GM19467 (cell line): ENCODE measurements around the gene MKKS.
"Not testable (repeated sequence)": the region's sequence is repeated elsewhere in the genome, so short reads cannot be mapped to it uniquely, and the experiment has no call there.

ENCODE experiments used
- ATAC-seq: cut with Tn5 transposase; IDR thresholded peaks from one replicate; pipeline ENCODE4 v1.9.1; 2021; ENCODE audit warnings: mild to moderate bottlenecking, moderate library complexity; ENCODE audit not compliant: unreplicated experiment

MKKS gene

DNA sequence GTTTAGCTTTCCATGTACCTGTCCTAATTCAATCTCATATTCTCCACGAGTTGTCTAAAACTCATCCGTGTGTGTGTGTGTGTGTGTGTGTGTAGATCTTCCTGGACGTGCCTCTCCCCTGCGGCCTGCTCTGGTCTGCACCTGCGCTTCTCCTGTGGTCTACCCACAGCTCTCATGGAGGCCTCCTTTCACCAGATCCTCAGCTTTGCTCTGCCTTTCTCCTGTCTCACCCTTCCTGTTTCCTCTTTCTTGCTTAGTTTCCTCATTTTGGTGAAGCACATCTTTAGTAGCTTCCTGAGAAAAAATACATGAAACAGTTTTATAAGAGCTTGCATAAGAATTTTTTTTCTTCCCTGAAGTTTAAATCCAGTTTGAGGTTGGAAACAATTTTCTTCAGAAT lies 19.2 kb upstream of the MKKS start:
- ATAC-seq = peak; percentile 77

DNA sequence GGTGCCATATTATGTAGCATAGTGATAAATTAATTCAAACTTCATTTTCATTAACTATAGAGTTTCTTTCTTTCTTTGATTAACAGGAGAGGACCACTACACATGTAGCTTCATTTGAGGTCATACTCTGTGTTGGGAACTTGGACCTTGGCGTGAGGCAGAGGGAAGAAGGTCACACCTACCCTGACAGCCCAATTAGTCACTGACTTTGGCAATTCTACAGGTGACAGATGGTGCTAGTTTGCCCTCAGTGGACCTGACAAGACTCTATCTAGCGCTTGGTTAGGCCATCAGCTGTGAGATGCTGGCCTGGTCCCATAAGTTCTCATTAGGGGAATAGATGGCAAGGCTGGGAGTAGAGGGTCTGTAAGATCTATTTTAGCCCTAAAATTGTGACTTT lies 15.2 kb upstream of the MKKS start:
- ATAC-seq = no peak

DNA sequence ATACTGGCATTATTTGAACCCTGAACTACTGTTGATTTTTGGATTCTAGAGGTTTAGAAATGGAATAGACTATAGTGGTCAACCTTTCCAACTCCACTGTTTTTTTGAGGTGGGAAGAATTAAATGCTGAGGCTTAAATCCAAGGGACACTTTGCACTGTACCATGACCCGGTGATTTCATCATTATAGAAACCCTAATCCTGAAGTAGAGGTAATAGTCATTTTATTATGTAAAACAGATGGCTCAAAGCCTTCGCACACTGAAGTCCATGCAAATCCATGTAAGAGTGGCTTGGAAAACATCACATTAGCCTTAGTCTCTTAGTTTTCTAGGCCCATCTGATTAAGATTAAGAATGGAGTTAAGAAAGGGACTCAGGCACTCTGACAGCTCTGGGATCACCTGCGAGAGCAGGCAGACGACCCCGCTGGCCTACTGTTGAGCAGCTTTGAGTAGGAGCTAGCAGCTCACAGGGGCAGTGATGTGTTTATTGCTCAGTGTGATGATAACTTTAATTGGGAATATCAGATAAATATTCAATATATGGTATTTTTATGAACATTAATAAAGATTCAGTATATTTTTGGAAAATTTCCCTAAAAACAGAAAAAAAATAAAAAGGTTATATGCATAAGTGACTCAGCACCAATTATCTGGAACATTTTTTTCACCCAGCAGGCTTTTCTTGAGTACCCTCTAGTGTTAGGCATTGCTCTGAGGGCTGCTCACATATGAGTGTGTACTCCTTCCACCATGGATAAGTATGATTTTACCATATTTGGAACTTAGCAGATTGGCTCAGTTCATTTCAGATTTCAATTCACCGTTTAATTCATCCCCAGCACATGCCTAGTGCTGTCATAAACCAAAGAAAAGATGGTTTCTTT lies 14.5 kb upstream of the MKKS start:
- ATAC-seq = no peak

DNA sequence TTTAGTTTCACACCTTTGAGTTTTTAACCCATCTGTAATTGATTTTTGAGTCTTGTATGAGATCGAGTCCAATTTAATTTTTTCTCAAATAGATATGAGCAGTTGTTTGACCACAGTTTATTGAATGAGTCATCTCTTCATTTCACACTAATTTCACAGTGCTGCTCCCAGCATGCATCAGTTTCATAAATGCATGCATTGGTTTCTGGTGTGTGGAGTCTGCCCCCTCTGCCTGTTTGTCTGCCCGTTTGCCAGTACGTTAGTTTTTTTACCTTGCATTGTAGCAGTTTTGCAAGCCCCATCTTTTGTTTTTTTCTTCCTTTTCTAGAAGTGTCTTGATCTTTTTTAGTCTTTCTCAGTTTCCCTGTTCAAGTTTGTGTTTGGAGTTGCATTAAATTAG lies 13.0 kb upstream of the MKKS start:
- ATAC-seq = peak; percentile 92

DNA sequence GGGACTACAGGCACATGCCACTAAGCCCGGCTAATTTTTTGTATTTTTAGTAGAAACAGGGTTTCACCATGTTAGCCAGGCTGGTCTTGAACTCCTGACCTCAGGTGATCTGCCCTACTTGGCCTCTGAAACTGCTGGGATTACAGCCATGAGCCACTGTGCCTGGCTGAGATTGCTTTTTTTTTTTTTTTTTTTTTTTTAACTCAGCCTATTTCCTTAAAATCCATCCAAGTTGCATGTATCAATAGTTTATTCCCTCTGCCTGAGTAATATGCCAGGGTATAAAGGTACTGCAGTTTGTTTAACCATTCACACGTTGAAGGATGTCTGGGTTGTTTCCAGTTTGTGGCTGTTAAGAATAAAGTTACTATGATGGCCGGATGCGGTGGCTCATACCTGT lies 11.7 kb upstream of the MKKS start:
- no peak for ATAC-seq

DNA sequence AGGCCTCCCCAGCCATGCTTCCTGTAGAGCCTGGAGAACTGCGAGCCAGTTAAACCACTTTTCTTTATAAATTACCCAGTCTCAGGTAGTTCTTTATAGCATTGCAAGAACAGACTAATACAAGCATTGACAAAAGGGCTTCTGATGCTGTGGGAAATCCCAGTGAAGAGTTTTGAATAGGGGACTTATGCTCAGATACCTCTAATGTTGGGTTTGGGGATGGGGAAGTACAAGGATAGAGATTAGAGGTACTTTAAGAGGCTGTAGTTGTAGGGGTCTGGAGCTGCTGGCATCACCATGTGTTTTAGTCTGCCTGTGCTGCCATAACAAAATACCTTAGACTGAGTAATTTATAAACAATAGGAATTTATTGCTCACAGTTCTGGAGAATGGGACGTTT lies 9.9 kb upstream of the MKKS start:
- ATAC-seq = no peak

DNA sequence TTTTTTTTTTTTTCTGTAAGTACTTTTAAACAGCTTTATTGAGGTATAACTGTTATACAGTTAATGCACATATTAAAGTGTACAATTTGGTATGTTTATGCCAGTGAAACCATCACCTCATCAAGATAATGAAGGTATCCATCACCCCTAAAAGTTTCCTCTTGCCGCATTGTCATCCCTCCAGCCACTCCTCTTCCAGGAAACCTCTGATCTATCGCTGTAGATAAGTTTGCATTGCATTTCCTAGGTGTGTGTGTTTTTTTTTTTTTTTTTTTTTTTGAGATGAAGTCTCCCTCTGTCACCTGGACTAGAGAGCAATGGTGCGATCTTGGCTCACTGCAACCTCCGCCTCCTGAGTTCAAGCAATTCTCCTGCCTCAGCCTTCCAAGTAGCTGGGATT lies 4.2 kb upstream of the MKKS start:
- no peak for ATAC-seq

DNA sequence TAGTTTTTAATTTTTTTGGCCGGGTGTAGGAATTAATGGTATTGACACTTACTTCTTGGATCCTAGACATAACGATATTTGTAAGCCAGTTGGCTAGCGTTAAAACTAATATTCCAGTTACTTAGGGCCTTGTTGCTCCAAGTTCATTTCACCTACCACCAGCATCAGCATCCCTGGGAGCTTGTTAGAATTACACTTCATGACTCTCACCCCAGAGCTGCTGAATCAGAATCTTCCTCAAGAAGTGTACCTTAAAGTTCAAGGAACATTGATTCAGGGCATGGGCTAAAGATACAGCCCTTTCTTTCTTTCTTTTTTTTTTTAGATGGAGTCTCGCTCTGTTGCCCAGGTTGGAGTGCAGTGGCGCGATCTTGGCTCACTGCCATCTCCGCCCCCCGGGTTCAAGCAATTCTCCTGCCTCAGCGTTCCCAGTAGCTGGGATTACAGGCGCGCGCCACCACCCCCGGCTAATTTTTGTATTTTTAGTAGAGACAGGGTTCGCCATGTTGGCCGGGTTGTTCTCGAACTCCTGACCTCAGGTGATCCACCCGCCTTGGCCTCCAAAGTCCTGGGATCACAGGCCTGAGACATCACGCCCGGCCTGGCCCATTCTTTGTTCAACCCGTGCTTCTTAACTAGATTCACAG lies 2.2 kb upstream of the MKKS start:
- no peak for ATAC-seq

DNA sequence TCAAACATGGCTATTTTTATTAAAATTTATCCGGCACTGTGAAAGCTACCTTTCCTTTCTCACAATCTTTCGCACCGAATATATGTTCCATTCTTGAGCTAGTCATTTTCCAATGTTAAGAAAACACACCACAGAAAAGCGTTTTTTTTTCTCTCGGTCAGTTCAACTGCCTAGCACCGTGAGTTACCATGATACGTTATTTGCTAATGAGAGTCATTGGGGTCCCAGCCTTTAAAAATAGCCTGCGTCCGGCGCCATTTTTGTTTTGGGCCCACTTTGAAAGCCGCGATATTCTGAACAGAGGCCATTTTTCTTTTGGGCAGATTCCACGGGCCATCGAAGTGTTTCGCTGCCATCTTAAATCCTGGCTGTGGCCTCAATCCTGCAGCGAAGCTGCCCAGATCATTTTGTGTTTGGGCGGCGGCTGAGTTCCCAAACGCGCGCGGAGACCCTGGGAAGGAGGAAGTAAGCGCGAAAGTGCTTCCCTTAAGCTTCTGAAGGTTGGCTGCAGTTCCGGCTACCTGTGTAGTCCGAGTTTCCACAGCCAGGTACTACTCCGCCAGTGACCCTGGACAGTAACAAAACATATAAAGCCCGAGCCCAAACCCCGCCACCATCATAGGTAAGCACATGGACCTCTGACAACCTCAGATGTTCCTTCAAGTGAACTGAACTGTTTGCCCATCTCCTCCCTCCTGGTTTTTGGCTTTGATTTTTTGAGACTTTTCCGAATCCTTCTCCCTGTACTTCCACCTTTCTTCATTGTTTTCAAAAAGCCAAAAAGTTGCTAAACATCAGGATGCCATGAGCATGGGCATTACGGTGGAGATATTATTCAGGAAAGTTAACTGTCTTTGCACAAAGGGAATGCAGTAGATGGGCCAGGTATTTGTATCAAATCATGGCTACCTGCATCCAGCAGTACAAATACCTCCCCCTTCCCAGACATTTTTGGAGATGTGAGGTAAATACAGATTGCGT lies 1.1 kb upstream of the MKKS start, which contains the start of gene SLX4IP:
Gene SLX4IP, plus strand, starts transcription at position 474 of the 981 bp plus-strand sequence. CDS start 22,900 bp downstream, outside the sequence.
- ATAC-seq = peak; percentile 56

DNA sequence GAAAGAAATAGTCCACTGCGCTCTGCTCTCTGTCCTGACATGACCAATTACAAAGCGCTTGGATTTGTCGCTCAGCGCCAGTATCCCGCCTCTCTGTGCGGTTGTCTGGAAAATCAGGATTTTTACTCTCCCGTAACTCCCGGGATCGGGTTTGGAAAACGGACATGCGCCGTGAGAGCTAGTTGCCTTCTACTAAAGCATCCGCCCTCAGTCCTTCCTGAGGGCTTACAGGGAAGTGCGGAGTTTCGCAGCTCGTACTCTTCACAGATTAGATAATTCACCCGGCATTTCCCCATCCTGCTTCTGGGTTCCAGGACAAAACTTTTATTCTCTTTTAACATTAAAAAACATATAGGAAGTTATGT lies 427 bp upstream of the MKKS start:
- ATAC-seq = peak; percentile 41

DNA sequence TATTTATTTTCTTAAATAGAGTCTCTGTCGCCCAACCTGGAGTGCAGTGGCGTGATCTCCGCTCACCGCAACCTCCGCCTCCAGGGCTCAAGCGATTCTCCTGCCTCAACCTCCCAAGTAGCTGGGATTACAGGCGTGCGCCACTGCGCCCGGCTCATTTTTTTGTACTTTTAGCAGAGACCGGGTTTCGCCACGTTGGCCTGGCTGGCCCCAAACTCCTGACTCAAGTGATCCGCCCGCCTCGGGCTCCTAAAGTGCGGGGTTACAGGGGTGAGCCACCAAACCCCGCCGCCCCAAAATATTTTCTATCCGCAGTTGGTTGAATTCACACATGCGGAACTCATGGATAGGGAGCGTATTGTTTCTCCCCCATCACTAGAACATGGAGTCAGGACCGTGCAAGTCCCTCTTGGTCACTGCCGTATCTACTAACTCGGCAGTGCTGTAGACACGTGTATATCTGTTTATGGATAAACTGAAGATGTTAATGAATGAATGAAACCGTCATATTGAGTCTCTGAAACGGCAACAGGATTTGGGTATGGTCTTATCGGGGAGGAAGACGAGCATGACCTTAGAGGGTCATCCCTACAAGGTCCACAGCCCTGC lies 904 bp downstream of the MKKS start:
- ATAC-seq = no peak

DNA sequence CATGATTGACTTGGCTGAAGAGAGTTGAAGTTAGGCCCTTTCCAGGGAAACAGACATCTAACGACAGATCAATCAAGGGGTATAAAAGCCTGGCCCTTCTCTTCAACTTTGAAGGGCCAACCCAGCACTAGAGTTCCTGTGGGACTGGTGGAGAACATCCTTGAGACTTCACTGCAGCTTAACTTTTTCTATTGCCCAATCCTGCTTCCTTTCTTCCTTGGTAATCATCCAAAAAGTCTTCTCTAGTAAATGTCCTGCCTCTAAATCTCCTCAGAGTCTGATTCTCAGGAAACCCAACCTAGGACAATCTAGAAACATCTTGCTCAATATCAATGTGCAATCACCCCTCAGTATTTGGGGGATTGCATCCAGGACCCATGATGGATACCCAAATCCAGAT lies 1.9 kb downstream of the MKKS start:
- no peak for ATAC-seq

DNA sequence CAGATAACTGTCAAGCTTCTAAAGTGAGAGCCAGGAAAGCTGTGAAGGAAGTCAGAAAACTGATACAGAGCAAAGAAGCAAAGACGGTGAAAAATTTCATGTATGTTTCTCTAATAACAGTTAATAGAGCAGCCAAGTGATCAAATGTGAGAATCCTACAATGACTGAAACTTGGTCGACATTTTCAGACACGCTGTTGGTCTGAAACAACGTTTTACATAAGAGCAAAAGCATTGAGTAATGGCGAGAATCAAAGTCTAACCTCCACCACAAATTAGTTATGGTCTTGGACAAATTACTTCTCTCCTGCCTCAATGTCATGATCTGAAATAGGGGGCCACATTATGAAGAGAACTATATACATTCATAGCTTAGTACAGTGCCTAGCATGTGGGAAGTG lies 3.3 kb downstream of the MKKS start:
- ATAC-seq = no peak

DNA sequence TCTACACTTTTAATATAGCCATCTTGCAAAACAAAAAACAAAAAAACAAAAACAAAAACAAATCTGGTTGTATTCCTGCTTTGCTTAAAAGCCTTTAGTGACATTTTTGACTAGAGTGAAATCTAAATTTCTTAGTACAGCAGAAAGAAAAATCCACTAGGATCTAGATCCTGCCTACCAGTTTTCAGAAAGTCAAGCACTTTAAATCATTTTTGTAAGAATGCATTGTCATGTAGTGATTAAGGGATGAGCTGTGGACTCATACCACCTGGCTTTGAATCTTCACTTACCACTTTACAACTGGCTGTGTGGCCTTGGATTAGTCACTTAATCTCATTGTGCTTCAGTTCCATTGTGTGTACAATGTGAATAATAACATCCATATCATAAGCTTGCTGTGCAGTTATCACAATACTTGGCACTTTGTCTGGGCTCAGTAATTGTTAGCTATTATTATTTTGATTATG lies 4.0 kb downstream of the MKKS start:
- ATAC-seq = no peak

DNA sequence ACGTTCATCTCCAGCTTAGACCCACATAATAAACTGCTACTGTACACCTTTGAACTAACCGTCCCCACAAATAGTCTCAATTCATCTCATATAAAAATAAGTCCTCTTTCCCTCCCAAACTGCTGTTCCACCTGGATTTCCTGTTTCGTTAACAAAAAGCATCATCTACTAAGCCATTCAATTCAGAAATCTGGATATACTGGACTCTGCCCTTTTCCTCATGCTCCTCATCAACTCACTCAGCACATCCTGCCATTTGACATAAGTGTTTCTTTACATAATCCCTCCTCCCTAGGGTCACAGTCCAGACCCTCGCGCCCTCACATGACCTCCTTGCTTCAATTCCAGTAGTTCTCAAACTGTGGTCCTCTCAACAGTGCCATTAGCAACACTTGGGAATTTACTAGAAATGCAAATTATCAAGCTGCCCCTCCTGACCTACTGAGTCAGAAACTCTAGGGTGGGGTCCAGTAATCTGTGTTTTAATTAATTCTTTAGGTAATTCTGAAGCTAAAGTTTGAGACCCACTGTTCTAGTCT lies 4.5 kb downstream of the MKKS start:
- no peak for ATAC-seq

DNA sequence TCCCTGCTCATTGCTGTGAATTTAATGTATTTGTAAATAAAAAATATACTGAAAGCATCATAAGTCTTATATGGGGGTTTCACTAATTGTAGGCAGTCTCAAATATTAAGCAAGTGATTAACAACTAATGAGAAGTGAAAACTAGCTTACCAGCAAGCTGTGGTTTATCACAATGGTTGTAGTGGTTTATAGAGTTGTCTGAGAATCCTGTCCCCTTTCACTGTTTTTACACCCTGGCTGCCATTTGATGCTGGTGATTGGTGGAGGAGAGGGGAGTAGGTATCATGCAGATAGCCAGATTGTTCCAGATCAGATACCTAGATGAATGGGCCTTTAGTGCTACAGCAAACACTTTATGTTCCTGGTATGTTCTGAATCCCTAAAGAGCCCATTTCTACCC lies 6.0 kb downstream of the MKKS start:
- ATAC-seq = no peak

DNA sequence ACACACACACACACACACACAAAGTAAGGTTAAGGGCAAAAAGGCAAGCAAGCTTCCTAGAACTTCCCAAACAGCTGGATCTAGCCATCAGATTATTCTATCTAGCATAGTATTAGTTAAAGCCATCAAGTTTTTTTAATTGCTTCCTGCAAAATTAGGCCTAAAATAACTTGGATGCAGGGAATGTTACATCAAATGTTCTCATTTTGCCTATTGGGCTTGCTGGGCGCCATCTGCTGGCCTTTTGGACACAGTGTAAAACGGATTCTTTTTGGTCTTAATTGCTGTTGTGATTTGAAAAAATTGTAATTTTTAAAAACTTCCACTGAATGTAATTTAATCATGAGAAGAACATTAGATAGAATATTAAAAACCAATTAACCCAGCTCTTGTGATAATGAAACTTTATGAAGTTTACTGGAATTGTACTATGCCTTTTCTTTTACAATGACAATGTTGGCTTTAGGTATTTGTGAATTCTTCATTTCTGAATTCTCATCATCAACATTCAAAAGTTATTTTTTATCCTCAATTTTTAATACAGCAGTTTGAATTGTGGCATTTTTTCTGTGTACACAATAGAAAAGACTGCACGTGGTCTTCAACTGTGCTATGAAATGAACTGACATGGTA lies 6.8 kb downstream of the MKKS start:
- ATAC-seq = no peak

DNA sequence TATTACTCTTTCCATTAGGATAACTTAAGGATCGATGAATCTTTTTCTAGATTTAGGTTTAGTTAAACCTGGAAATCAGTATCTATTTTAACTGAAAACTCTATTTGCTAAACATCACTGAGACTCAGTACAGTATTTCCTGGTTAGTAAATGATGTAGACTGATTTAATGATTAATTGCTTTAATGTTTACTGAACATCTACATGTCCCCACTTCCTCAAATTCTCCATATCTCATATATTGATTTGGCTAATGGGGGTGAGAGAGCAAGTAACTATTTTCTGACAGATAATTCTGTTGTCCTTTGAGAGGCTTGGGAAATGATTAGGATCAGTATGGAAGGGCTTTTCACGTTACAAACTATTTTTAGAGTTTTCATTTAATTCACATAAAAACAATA lies 10.3 kb downstream of the MKKS start:
- ATAC-seq = peak; percentile 86

DNA sequence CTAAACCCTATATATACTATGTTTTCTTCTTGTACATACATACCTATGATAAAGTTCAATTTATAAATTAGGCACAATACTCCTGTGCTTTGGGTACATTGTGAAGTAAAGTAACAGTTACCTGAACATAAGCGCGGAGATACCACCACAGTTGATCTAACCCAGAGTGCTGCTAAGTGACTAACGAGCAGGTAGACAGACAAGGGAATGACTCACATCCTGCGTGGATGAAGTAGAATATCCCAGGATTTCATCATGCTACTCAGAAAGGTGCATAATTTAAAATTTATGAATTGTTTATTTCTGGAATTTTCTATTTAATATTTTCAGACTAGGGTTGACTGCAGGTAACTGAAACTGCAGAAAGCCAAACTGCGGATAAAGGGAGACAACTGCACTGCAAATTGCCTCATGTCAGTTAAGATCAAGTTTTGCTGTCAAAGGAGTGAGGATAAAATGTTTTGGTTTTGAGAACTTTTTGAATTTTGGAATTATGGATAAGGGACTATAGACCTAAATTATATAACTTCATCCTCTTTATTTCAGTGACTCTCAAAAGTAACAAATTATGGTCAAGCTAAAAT lies 14.4 kb downstream of the MKKS start:
- ATAC-seq = no peak

DNA sequence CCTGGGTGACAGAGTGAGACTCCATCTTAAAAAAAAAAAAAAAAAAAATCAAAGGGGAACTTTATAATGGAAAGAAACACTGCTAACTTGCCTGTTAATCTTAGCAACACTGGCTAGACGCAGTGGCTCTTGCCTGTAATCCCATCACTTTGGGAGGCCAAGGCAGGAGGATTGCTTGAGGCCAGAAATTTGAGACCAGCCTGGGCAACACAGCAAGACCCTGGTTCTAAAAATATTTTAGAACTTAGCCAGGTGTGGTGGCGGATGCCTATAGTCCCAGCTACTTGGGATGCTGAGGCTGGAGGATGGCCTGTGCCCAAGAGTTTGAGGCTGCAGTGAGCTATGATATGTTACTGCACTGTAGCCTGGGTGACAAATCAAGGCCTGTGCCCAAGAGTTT lies 16.8 kb downstream of the MKKS start:
- not testable (repeated sequence) for ATAC-seq
